Renal cortical epithelial cell (primary cell): ENCODE results near the gene GOLGA6C. TPM values are rescaled to one million over a fixed set of nuclear protein-coding genes. Genes with fewer than 3 reads are reported as not detected.
"Not testable (repeated sequence)": the region's sequence is repeated elsewhere in the genome, so short reads cannot be mapped to it uniquely, and the experiment has no call there.

Source experiments
- DNase-seq: peaks from one replicate; pipeline ENCODE4 v3.0.0-alpha.2; 2011; ENCODE audit warnings: low read depth
- total RNA-seq: library from RNA; depleted of rRNA; stranded (reverse); fragments of >200 nt; gene quantifications from 2 replicates; pipeline ENCODE4 v1.2.3, GENCODE V29; 2014

Gene GOLGA6C, protein sequence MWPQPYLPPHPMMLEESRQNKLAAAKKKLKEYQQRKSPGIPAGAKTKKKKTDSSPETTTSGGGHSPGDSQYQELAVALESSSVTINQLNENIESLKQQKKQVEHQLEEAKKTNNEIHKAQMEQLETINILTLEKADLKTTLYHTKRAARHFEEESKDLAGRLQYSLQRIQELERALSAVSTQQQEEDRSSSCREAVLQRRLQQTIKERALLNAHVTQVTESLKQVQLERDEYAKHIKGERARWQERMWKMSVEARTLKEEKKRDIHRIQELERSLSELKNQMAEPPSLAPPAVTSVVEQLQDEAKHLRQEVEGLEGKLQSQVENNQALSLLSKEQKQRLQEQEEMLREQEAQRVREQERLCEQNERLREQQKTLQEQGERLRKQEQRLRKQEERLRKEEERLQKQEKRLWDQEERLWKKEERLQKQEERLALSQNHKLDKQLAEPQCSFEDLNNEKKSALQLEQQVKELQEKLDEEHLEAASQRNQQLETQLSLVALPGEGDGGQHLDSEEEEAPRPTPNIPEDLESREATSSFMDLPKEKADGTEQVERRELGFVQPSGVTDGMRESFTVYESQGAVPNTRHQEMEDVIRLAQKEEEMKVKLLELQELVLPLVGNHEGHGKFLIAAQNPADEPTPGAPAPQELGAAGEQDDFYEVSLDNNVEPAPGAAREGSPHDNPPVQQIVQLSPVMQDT
- not detected in 2 replicates for total RNA-seq

DNA sequence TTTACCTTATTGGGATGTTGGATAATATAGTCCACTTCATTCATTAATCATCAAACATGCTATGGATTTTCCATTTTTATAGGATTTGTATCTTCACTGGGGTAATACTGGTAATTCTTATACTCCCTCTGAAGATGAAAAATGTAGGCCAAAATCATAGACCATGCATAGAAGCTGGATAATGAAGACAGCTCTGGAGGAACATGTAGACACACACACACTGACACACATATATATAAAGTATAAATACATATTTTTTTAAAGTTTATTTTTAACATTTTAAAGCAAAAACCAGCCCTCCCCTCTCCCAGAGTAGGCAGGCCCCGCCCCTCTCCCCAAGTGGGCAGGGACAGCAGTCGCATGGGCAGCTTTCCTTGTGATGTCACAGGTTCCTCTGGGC is at the start of gene GOLGA6C:
TSS of gene GOLGA6C (plus strand) at position 301 of the 400 bp plus-strand sequence. CDS start 265 bp downstream, outside the sequence.
- DNase-seq: not testable (repeated sequence)

DNA sequence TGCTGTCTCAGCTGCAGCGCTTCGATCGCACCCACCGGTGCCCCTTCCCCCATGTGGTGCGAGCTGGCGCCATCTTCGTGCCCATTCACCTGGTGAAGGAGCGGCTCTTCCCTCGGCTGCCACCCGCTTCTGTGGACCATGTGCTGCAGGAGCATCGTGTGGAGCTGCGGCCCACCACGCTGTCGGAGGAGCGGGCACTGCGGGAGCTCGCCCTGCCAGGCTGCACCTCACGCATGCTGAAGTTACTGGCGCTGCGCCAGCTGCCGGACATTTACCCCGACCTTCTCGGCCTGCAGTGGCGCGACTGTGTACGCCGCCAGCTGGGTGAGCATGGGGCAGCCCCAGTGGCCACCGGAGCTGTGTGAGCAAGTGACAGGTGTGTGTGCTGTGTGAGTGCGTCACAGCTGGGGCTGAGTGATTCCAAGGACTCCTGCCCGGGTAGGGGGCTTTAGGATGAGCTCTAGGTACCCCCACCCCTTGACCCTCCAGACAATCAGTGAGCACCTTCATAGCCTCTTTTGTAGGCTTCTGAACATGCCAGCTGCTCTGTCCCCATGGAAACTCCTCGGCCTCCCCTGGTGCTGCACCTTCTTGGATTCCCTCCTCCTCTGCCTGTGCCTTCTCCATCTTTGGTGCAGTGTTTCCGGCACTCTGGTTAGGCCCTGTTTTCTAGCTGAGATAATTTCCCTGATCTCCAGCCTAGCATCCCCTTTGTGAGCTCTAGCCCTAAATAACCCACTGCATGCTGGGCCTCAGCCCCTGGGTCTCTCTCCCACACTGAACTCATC is 49.4 kb upstream of the GOLGA6C start:
- no peak for DNase-seq

- DNase-seq: no peak
Observed at GRCh38 chr15:75209289-75209676, 48.9 kb upstream of the GOLGA6C start.

GRCh38 chr15:75210811-75211230 is 47.3 kb upstream of the GOLGA6C start:
- no peak for DNase-seq

GRCh38 chr15:75211436-75212199 is 46.5 kb upstream of the GOLGA6C start:
- DNase-seq: no peak

GRCh38 chr15:75212200-75212858 is 45.8 kb upstream of the GOLGA6C start:
- DNase-seq: no peak

DNA sequence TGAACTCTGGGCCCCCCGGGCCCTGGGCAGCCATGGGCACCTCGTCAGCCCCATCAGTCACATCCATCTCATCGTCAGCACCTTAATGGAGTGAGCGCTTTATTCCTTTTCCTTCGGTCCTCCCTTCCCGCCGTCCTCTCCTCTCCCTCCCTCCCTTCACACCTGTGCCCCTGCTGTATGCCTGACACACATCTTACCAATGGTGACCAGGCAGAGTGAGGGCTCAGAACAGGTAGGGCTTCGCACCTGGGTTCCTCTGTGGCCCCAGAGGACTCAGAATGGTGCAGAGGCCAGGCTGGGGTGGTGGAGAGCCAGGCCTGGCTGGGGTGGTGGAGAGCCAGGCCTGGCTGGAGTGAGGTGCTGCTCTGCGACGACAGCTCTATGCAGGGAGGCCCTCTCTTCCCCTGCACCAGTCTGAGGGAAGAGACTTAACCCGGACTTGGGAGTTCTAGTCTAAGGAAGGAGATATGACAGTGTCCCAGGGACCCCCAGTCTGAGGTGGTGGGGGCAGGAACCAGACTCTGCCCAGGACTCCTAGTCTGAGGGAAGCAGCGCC is 44.8 kb upstream of the GOLGA6C start:
- no peak for DNase-seq

DNA sequence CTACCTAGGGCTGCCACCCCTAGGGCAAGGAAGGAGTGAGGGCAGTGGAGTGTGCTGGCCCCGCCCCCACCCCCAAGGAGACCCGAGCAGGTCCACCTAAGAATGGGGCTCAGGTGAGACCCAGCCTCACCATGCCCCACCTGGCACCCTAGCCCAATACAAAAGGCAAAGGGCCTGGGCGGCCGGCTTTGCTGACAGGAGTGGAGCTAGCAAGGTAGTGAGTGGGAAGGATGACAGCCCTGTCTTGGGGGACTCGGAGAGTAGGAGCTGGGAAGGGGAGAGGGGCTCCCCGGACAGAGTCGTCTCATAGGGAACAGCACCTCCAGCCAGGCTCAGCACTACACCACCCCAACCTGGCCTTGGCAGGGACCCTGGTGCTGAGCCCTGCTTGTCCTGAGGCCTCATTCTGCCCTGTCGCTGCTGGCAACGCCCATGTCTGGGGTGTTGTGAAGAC is 44.3 kb upstream of the GOLGA6C start:
- no peak for DNase-seq

- no peak for DNase-seq
Observed at GRCh38 chr15:75214293-75215096, 43.6 kb upstream of the GOLGA6C start.

- DNase-seq: no peak
Observed at GRCh38 chr15:75215107-75216004, 42.8 kb upstream of the GOLGA6C start.

DNA sequence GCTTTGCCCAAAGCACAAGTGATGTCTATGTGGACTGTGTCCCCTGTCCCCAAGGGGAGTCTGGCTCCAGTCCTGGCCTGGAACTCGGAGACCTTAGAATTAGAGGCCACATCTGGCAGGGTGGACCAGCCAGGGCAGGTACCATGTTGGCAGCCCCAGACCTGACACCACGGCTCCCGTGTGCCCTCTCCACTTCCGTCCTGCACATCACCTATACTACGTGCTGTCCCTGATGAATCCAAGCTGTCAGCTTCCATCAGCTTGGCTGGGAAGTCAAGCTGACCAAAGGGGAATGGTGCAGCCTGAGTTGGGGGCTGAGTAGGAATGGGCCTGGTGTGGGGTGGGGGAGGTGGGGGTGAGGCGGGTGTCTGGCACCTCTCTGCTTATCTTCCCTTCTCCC is 41.1 kb upstream of the GOLGA6C start:
- no peak for DNase-seq

DNA sequence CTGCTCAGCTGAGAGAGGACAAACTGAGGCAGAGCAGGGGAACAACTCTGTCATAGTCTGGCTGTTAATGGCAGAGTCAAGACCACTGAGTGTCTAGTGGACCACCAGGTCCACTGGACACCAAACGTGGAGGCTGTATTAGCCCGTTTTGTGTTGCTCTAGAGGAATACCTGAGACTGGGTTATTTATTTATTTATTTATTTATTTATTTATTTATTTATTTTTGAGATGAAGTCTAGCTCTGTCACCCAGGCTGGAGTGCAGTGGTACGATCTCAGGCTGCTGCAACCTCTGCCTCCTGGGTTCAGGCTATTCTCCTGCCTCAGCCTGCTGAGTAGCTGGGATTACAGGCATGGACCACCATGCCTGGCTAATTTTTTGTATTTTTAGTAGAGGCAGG is 40.6 kb upstream of the GOLGA6C start:
- DNase-seq: not testable (repeated sequence)

DNA sequence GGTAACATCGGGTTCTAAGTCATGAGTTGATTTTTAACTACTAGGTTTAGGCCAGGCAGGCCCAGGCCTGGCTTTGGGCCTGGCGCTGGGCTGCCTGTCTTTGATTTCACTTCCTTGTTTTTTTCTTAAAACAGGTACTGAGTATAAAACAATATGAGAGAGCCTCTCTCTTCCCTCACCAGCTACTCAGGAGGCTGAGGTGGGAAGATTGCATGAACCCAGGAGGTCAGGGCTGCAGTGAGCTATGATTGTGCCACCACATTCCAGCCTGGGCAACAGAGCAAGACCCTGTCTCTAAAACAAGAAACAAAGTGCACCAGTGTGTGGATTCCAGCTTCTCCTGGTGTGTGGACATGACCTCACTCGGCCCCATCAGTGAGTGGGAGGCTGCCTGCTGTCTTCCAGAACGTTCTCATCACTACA is 38.6 kb upstream of the GOLGA6C start:
- DNase-seq: peak; percentile 55

GRCh38 chr15:75223688-75224087 is 34.4 kb upstream of the GOLGA6C start:
- no peak for DNase-seq

DNA sequence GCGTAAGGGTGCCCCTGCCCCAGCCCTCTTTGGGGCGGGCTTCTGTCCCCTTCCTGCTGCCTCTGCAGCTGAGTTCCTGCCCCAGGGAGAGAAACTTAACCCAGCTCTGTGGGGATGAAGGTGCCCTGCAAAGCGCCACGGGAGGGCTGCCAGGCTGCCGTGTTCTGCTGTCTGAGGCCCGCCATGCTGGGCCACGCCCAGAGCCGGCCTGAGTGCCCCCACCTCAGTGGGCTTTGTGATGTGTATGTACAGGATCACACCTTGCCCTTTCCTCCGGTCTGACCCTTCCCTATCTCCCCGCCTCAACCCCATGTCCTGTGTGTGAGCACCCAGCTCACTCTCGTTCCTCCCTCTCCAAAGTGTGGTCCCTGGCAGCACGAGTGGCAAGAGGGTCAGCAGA is 33.9 kb upstream of the GOLGA6C start:
- no peak for DNase-seq

DNA sequence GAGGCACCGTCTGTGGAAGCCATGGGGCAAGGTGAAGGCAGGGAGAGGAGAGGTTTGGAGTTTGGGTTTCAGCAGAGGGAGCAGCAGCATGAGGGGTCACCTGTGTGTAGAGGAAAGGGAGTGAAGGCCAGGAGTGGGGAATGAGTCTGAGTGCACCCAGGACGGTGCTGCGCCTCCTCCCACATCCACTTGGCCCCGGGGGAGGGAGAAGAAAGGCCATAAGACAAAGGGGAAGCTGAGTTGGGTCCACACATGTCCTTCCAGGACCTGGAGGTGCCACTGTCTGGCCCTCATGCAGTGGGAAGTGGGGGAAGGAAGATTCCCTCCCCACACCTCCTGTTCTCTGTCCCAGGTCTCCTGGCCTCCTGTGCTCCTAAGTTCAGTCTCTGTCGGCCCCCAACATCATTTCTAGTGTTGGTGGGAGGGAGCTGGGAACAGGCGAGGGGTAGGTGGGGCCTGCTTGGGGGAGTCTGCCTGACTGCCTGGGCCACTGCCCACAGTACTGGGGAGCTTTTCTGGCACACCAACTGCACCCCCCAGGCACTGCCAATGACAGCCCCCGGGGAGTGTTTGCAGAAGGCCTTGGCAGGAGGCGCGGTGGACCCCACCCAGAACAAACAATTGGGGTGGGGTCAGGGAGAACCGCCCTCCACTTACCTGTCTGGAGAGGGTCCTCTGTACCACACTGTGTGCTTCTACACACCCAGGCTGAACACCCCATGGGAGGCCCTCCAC is 32.9 kb upstream of the GOLGA6C start:
- DNase-seq: not testable (repeated sequence)

- no peak for DNase-seq
Observed at GRCh38 chr15:75225951-75226732, 32.0 kb upstream of the GOLGA6C start.
